Measurements from ENCODE around the gene ADGRD1.

The ADGRD1 gene

GRCh38 chr12:131088701-131089530, 135.2 kb downstream of the ADGRD1 start:
- TF ChIP-seq TAF1 (IDR thresholded peaks at IDR 0.05; ENCODE audit: borderline replicate concordance, insufficient read depth, low read length), result no peak
- TF ChIP-seq POLR2AphosphoS5 (IDR thresholded peaks at IDR 0.05; ENCODE audit: low read depth, low read length), result no peak
- no peak for TF ChIP-seq SIN3A (IDR thresholded peaks at IDR 0.05; ENCODE audit: borderline replicate concordance, insufficient read depth, low read length)
- no peak for TF ChIP-seq REST (IDR thresholded peaks at IDR 0.05; ENCODE audit: insufficient read depth in 1 of 2, low read depth in 2 of 2, low read length in 2 of 2)
- TF ChIP-seq FOXP2 (optimal IDR thresholded peaks at IDR 0.05; ENCODE audit: borderline replicate concordance, extremely low read depth, extremely low read length, insufficient read depth), result no peak

- TF ChIP-seq FOXP2 (optimal IDR thresholded peaks at IDR 0.05; ENCODE audit: borderline replicate concordance, extremely low read depth, extremely low read length, insufficient read depth) (no peak), TAF1 (IDR thresholded peaks at IDR 0.05; ENCODE audit: borderline replicate concordance, insufficient read depth, low read length) (no peak), REST (IDR thresholded peaks at IDR 0.05; ENCODE audit: insufficient read depth in 1 of 2, low read depth in 2 of 2, low read length in 2 of 2) (no peak), POLR2AphosphoS5 (IDR thresholded peaks at IDR 0.05; ENCODE audit: low read depth, low read length) (no peak), SIN3A (IDR thresholded peaks at IDR 0.05; ENCODE audit: borderline replicate concordance, insufficient read depth, low read length) (no peak)
Observed at GRCh38 chr12:131089531-131090273, 136.0 kb downstream of the ADGRD1 start.

GRCh38 chr12:131090274-131091210, 136.8 kb downstream of the ADGRD1 start:
- TF ChIP-seq FOXP2 (optimal IDR thresholded peaks at IDR 0.05; ENCODE audit: borderline replicate concordance, extremely low read depth, extremely low read length, insufficient read depth) (no peak), SIN3A (IDR thresholded peaks at IDR 0.05; ENCODE audit: borderline replicate concordance, insufficient read depth, low read length) (no peak), POLR2AphosphoS5 (IDR thresholded peaks at IDR 0.05; ENCODE audit: low read depth, low read length) (no peak), REST (IDR thresholded peaks at IDR 0.05; ENCODE audit: insufficient read depth in 1 of 2, low read depth in 2 of 2, low read length in 2 of 2) (no peak)

- no peak for TF ChIP-seq POLR2AphosphoS5 (IDR thresholded peaks at IDR 0.05; ENCODE audit: low read depth, low read length)
- TF ChIP-seq REST (IDR thresholded peaks at IDR 0.05; ENCODE audit: insufficient read depth in 1 of 2, low read depth in 2 of 2, low read length in 2 of 2), result no peak
- TF ChIP-seq FOXP2 (optimal IDR thresholded peaks at IDR 0.05; ENCODE audit: borderline replicate concordance, extremely low read depth, extremely low read length, insufficient read depth), result no peak
- no peak for TF ChIP-seq TAF1 (IDR thresholded peaks at IDR 0.05; ENCODE audit: borderline replicate concordance, insufficient read depth, low read length)
- TF ChIP-seq SIN3A (IDR thresholded peaks at IDR 0.05; ENCODE audit: borderline replicate concordance, insufficient read depth, low read length), result no peak
Observed at GRCh38 chr12:131091413-131091975, 137.8 kb downstream of the ADGRD1 start.

Data from PFSK-1 (cell line).